Posterior cingulate gyrus (tissue), 11 donors: ENCODE data around the gene PANK4.
A peak's percentile ranks its signal among the peaks of the same experiment; 100 is the strongest.
"Not testable (repeated sequence)": the region's sequence is repeated elsewhere in the genome, so short reads cannot be mapped to it uniquely, and the experiment has no call there.

ENCODE experiments used
- DNase-seq, 10 donors: peaks; one replicate each; pipeline versions ENCODE4 v3.0.0 to v3.0.0-alpha.2; 2020 to 2021; ENCODE audit warnings: mixed read lengths in 3 of 10
- intact Hi-C: fragments of 100-400 bp; cut with DNase I; formaldehyde crosslinking; loops from one replicate; pipeline ENCODE4 v1.15.1; 2023

The PANK4 gene

GRCh38 chr1:2559509-2560298 is 33.3 kb upstream of the PANK4 start:
- intact Hi-C loops, result no loop called here
- no peak for DNase-seq

GRCh38 chr1:2558861-2559260 is 32.5 kb upstream of the PANK4 start:
- intact Hi-C loops, result no loop called here

GRCh38 chr1:2558420-2558819 is 32.0 kb upstream of the PANK4 start:
- no peak for DNase-seq
- intact Hi-C loops, result no loop called here

More at GRCh38 chr1:2558861-2559260, 32.5 kb upstream of the PANK4 start:
- no peak for DNase-seq

GRCh38 chr1:2557482-2558400 is 31.3 kb upstream of the PANK4 start:
- no peak for DNase-seq
- intact Hi-C loops, result no loop called here

GRCh38 chr1:2556678-2557481 is 30.5 kb upstream of the PANK4 start:
- intact Hi-C loops, result no loop called here
- DNase-seq, result no peak

GRCh38 chr1:2556277-2556677 is 29.9 kb upstream of the PANK4 start, which contains the start of gene TNFRSF14:
Gene TNFRSF14, plus strand, starts transcription at chr1:2556371. Its CDS starts 294 bp downstream, at chr1:2556665.
- intact Hi-C loops, result no loop called here
- DNase-seq, result peak in 3 of 10 donors; percentile 36 to 53 (median 47)

- DNase-seq, result peak in 4 of 10 donors; percentile 40 to 91 (median 46)
- intact Hi-C loops, result no loop called here
These were observed 29.4 kb upstream of the PANK4 start for GRCh38 chr1:2555634-2556276.

- intact Hi-C loops, result no loop called here
- no peak for DNase-seq
These were observed 28.4 kb upstream of the PANK4 start for GRCh38 chr1:2554621-2555387.

- intact Hi-C loops, result no loop called here
- DNase-seq, result no peak
These were observed 27.6 kb upstream of the PANK4 start for GRCh38 chr1:2553871-2554620.

GRCh38 chr1:2553076-2553475 is 26.7 kb upstream of the PANK4 start:
- DNase-seq, intact Hi-C loops: not testable (repeated sequence)

- intact Hi-C loops, result no loop called here
- DNase-seq, result no peak
These were observed 25.8 kb upstream of the PANK4 start for GRCh38 chr1:2552189-2552588.

- DNase-seq, intact Hi-C loops: not testable (repeated sequence)
These were observed 25.1 kb upstream of the PANK4 start for GRCh38 chr1:2551544-2551943.

GRCh38 chr1:2550309-2550861 is 24.0 kb upstream of the PANK4 start:
- DNase-seq, intact Hi-C loops: not testable (repeated sequence)

GRCh38 chr1:2549367-2550029 is 23.1 kb upstream of the PANK4 start:
- not testable (repeated sequence) for DNase-seq
- intact Hi-C loops, result loop anchor here (2.0 kb wide), 2 partner anchors 23 to 37 kb away; partner anchors contain the start of genes PANK4 and PRXL2B

GRCh38 chr1:2548068-2548589 is 21.7 kb upstream of the PANK4 start:
- intact Hi-C loops, result loop anchor here (1.0 to 2.0 kb wide), 3 partner anchors 21 to 134 kb away; partner anchors contain the start of genes PANK4 and PRXL2B
- DNase-seq, result peak; percentile 72 to 97 (median 84)

GRCh38 chr1:2547210-2548067 is 21.0 kb upstream of the PANK4 start:
- no peak for DNase-seq
- intact Hi-C loops, result loop anchor here (1.0 to 2.0 kb wide), 3 partner anchors 21 to 133 kb away; partner anchors contain the start of genes PANK4 and PRXL2B
